SU-DHL-6 (cell line): Measurements from ENCODE around the gene CBX1.

Experiments used
- H2AFZ ChIP-seq: fragments of 200-600 bp; sonication (generic); 2 replicates; pipeline ENCODE4 v1.6.1; 2014; ENCODE audit warnings: low read depth, mild to moderate bottlenecking, moderate library complexity, mixed read lengths, antibody characterized with exemption, low read length; ENCODE audit not compliant: severe bottlenecking
- H3F3A ChIP-seq: fragments of 200-600 bp; shearing (Covaris generic); 2 replicates; pipeline ENCODE4 v1.6.0; 2016; ENCODE audit warnings: antibody characterized with exemption, mild to moderate bottlenecking; ENCODE audit not compliant: insufficient read depth
- H3K27ac ChIP-seq: fragments of 200-600 bp; sonication (generic); 2 replicates; pipeline ENCODE4 v1.5.1; 2016; ENCODE audit warnings: low read depth, mild to moderate bottlenecking, low read length, moderate library complexity, mixed read lengths
- H3K27me3 ChIP-seq: fragments of 200-600 bp; sonication (generic), shearing (Covaris generic); 2 replicates; pipeline ENCODE4 v1.6.0; 2014; ENCODE audit warnings: mild to moderate bottlenecking, low read length
- H3K36me3 ChIP-seq: fragments of 200-600 bp; sonication (generic); 2 replicates; pipeline ENCODE4 v1.6.1; 2014; ENCODE audit warnings: mild to moderate bottlenecking, low read length, mixed read lengths
- H3K4me2 ChIP-seq: fragments of 300-600, 200-600 bp; shearing (Covaris generic), sonication (generic); 2 replicates; pipeline ENCODE4 v1.6.0; 2014; ENCODE audit warnings: low read length, low read depth, mild to moderate bottlenecking; ENCODE audit not compliant: poor library complexity, severe bottlenecking
- H3K4me3 ChIP-seq: fragments of 200-600 bp; sonication (generic); 2 replicates; pipeline ENCODE4 v1.5.1; 2014; ENCODE audit warnings: antibody characterized with exemption, low read length, mild to moderate bottlenecking, mixed read lengths; ENCODE audit not compliant: insufficient read depth, poor library complexity, severe bottlenecking
- H3K79me2 ChIP-seq: fragments of 200-600 bp; sonication (generic); 2 replicates; pipeline ENCODE4 v1.6.1; 2014; ENCODE audit warnings: mild to moderate bottlenecking, low read length, moderate library complexity; ENCODE audit not compliant: insufficient read depth
- H3K9ac ChIP-seq: fragments of 200-600 bp; sonication (generic); 2 replicates; pipeline ENCODE4 v1.7.0; 2014; ENCODE audit warnings: mild to moderate bottlenecking, low read length
- H3K9me2 ChIP-seq: fragments of 200-600 bp; sonication (generic); replicated peaks from 2 replicates; pipeline ENCODE4 v1.6.1; 2014; ENCODE audit warnings: low read length; ENCODE audit not compliant: insufficient read depth
- H3K9me3 ChIP-seq: fragments of 200-600 bp; sonication (generic); 2 replicates; pipeline ENCODE4 v1.6.1; 2014; ENCODE audit warnings: low read length, mixed read lengths; ENCODE audit not compliant: insufficient read depth
- H4K20me1 ChIP-seq: fragments of 200-600 bp; sonication (generic); 2 replicates; pipeline ENCODE4 v1.6.1; 2014; ENCODE audit warnings: low read depth, mild to moderate bottlenecking, antibody characterized with exemption, low read length, moderate library complexity, mixed read lengths
- EZH2phosphoT487 ChIP-seq: fragments of 200-600 bp; sonication (generic), shearing (Covaris generic); conservative IDR thresholded peaks from 2 replicates; pipeline ENCODE4 v1.6.1; 2018; ENCODE audit warnings: mild to moderate bottlenecking, antibody characterized with exemption, low read length, moderate library complexity, mixed read lengths
- TF ChIP-seq, protein P1 (sequence below): fragments of 200-600 bp; sonication (generic); IDR thresholded peaks from one replicate; pipeline ENCODE4 v1.5.1; 2017; ENCODE audit warnings: antibody characterized with exemption, mild to moderate bottlenecking, low read length, moderate library complexity; ENCODE audit not compliant: insufficient read depth, poor library complexity, severe bottlenecking

Gene CBX1

DNA sequence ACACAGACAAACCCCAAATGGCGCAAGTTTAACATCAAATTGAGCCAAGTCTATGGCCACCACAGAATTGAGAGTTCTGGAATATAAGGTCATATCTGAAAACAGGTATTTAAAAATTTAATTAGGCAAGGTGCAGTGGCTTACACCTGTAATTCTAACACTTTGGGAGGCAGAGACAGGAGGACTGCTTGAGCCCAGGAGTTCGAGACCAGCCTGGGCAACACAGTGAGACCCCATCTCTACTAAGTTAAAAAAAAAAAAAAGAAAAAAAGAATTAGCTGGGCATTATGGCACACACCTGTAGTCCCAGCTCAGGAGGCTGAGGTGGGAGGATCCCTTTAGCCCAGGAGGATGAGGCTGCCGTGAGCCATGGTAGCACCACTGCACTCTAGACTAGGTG, 34.0 kb downstream of the CBX1 start:
- Histone ChIP-seq H3K9ac (no peak overlapping the region), H3K27me3 (no peaks in the 10 kb centered on the region), H3K4me2 (no peak overlapping the region), H3K4me3 (no peak overlapping the region), H3K9me2 (no peaks in the 10 kb centered on the region), H3K36me3 (peaks cover 9% of the 10 kb centered on the region), H3F3A (peaks cover 10% of the 10 kb centered on the region; the same call in 1 of the 2 replicates), H4K20me1 (no peaks in the 10 kb centered on the region), H2AFZ (no peak overlapping the region), H3K27ac (no peak overlapping the region), H3K9me3 (no peaks in the 10 kb centered on the region), H3K79me2 (no peaks in the 10 kb centered on the region)
- TF ChIP-seq EZH2phosphoT487 = no peak
- TF ChIP-seq, protein P1, sequence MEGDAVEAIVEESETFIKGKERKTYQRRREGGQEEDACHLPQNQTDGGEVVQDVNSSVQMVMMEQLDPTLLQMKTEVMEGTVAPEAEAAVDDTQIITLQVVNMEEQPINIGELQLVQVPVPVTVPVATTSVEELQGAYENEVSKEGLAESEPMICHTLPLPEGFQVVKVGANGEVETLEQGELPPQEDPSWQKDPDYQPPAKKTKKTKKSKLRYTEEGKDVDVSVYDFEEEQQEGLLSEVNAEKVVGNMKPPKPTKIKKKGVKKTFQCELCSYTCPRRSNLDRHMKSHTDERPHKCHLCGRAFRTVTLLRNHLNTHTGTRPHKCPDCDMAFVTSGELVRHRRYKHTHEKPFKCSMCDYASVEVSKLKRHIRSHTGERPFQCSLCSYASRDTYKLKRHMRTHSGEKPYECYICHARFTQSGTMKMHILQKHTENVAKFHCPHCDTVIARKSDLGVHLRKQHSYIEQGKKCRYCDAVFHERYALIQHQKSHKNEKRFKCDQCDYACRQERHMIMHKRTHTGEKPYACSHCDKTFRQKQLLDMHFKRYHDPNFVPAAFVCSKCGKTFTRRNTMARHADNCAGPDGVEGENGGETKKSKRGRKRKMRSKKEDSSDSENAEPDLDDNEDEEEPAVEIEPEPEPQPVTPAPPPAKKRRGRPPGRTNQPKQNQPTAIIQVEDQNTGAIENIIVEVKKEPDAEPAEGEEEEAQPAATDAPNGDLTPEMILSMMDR = no peak

DNA sequence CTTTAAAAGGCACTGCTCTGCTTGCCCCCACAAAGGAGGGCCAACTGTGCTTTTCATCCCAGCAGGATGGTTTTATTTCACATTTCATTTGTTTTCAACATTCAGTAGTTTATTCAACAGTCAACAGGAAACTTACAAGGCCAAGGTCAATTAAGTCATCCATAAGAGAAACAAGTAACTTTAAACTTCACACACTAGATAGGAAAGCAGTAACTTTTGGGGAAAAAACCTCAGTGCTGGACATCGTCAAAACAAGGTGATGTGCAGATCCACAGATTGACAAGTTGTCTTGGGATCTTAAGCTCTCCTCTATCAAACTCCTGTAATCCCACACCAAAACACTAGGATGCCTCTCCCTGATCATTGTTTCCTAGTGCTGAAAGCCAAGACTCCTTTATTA, 34.6 kb downstream of the CBX1 start:
- no peak overlapping the region for H3K9ac ChIP-seq
- H3K9me3 ChIP-seq = no peaks in the 10 kb centered on the region
- H3F3A ChIP-seq = peaks cover 10% of the 10 kb centered on the region; the same call in 1 of the 2 replicates
- no peak overlapping the region for H3K4me3 ChIP-seq
- no peaks in the 10 kb centered on the region for H4K20me1 ChIP-seq
- H3K36me3 ChIP-seq = peaks cover 9% of the 10 kb centered on the region
- no peaks in the 10 kb centered on the region for H3K9me2 ChIP-seq
- TF ChIP-seq EZH2phosphoT487 = no peak
- TF ChIP-seq, protein P1 = no peak
- no peaks in the 10 kb centered on the region for H3K79me2 ChIP-seq
- no peak overlapping the region for H2AFZ ChIP-seq
- H3K4me2 ChIP-seq = no peak overlapping the region
- no peak overlapping the region for H3K27ac ChIP-seq
- H3K27me3 ChIP-seq = no peaks in the 10 kb centered on the region

DNA sequence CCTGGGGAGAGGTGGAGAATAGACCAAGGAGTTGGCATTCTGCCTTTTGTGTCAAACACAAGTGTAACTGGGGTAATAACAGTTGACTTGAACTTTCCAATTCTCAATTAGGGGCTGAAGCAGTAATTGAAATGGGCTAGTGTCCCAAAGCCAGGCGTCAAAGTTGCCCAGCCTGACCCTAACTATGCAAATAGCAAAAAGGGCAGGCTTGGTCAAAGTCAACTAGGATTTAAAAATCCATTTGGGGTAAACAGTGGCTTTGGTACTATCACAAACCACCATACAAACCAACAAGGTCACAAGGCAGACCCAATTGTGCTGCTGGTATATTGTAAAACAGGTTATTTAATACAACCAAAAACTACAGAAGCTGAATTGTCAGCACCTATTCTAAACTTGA, 35.1 kb downstream of the CBX1 start:
- Histone ChIP-seq H3K4me3 (no peak overlapping the region), H3K9me2 (no peaks in the 10 kb centered on the region), H3K36me3 (peaks cover 9% of the 10 kb centered on the region), H3K4me2 (no peak overlapping the region), H4K20me1 (no peaks in the 10 kb centered on the region), H3K27me3 (no peaks in the 10 kb centered on the region), H3K9me3 (no peaks in the 10 kb centered on the region), H3K27ac (no peak overlapping the region), H2AFZ (no peak overlapping the region), H3K9ac (no peak overlapping the region), H3F3A (peaks cover 10% of the 10 kb centered on the region; the same call in 1 of the 2 replicates), H3K79me2 (no peaks in the 10 kb centered on the region)
- TF ChIP-seq, protein P1 = no peak
- TF ChIP-seq EZH2phosphoT487 = no peak

DNA sequence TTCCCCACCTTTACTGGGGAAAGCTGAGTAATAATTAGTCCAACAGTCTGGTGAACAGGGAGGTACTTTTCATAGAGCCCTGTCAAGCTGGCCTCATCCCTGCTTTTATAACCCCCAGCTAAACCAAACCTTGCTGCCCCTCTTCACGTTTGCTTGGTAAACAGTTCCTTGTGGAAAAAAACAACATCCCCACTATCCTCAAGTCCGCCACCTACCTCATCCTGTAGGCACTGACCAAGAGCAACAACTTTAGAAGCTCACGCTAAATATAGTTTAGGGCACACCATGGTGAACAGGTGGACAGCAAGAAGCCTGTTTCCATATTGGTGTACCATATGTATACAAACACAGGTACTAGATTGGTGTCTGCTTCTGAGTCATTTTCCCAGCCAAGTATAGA, 36.6 kb downstream of the CBX1 start:
- H3F3A ChIP-seq = peaks cover 10% of the 10 kb centered on the region; the same call in 1 of the 2 replicates
- H3K36me3 ChIP-seq = peaks cover 9% of the 10 kb centered on the region

More for the DNA sequence above, 36.6 kb downstream of the CBX1 start:
- no peak overlapping the region for H3K4me3 ChIP-seq
- no peaks in the 10 kb centered on the region for H3K9me2 ChIP-seq
- no peak overlapping the region for H3K27ac ChIP-seq
- H3K79me2 ChIP-seq = no peaks in the 10 kb centered on the region
- no peaks in the 10 kb centered on the region for H4K20me1 ChIP-seq
- H3K27me3 ChIP-seq = no peaks in the 10 kb centered on the region
- H3K9ac ChIP-seq = no peak overlapping the region
- H2AFZ ChIP-seq = no peak overlapping the region
- H3K9me3 ChIP-seq = no peaks in the 10 kb centered on the region
- TF ChIP-seq, protein P1 = no peak
- no peak for TF ChIP-seq EZH2phosphoT487
- no peak overlapping the region for H3K4me2 ChIP-seq
